HG03558 (cell line): ENCODE results near the gene MAP2K7.
"Not testable (repeated sequence)": the region's sequence is repeated elsewhere in the genome, so short reads cannot be mapped to it uniquely, and the experiment has no call there.

ENCODE experiments used
- ATAC-seq: cut with Tn5 transposase; IDR thresholded peaks from one replicate; pipeline ENCODE4 v1.9.1; 2021; ENCODE audit warnings: moderate number of reproducible peaks; ENCODE audit not compliant: unreplicated experiment; ENCODE audit errors: extremely low read depth

Gene MAP2K7

DNA sequence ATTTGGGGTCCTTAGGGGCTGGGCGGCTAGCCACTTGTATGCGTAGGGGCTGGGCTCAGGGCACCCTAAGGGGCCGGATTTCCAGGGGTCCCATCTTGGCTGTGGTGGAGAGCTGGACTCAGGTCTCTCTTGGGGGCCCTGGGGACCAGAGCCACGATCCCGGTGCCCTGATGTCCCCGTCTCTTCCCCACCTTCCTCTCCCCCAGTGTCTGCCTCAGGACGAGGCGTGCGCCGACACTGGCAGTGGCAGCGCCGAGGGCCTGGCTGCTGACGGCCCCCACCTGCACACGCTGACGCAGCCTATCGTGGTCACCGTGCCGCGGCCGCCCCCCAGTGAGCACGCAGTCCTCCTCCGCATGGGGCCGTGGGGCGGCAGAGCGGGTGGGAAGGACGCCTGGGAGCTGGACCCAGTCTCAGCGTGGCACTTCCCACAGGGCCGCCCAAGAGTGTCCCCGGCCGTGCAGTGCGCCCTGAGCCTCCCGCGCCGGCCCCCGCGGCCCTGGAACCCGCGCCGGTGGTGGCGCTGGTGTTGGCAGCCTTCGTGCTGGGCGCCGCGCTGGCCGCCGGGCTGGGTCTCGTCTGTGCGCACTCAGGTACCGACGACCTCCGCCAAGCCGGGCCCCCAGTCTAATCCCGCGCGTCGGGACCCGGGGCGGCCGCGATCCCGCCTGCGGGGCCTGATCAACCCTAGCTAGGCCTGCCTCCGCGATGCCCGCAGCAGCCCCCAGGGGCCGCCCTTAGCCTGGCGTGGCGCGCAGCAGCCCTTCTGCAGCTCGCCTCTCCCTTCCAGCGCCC is 13.8 kb downstream of the MAP2K7 start:
- no peak for ATAC-seq

DNA sequence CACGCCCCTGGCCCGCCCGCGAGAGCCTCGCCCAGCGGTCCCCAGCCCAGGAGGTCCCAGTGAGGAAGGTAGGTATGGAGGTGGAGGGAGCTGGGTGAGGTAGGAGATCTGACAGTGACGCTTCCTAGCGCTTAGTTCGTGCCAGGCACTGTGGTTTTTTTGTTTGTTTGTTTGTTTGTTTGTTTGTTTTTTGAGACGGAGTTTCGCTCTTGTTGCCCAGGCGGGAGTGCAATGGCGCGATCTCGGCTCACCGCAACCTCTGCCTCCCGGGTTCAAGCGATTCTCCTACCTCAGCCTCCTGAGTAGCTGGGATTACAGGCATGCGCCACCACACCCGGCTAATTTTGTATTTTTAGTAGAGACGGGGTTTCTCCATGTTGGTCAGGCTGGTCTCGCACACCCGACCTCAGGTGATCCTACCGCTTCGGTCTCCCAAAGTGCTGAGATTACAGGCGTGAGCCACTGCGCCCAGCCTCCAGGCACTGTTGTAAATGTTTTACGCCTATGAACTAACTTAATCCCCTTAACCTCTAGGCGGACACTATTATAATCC is 14.5 kb downstream of the MAP2K7 start:
- not testable (repeated sequence) for ATAC-seq

DNA sequence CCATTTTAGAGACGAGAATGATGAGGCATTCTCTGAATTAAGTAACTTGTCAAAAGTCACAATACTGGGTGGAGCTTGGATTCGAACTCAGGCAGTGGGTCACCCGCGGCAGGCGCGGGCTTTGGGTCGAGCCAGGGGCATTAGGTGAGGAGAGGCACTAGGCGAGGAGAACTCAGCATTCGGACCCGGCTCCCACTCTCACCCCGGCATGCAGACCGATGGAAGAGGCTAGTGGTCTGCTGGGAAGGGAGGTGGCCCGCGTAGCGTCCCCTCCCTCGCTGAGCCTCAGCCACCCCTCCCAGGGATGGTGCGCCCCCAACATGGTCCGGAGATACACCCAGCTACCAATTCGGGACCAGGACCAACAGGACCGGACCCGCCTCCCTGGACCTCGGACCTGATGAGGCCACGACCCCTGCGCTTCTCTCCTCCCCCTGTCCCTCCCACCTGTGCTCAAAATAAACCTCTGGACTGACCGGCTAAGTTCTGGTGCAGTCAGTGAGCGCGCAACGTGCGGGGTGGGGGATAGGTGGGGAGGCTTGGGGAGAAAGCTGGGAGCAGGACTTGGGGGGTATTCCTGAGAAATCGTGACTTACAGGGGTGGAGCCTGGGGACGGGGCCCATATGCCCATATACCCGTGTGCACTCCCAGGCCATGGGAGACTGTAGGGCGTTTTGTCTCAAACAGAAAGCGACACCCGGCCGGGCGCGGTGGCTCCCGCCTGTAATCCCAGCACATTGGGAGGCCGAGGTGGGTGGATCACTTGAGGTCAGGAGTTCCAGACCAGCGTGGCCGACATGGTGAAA is 15.1 kb downstream of the MAP2K7 start:
- no peak for ATAC-seq

DNA sequence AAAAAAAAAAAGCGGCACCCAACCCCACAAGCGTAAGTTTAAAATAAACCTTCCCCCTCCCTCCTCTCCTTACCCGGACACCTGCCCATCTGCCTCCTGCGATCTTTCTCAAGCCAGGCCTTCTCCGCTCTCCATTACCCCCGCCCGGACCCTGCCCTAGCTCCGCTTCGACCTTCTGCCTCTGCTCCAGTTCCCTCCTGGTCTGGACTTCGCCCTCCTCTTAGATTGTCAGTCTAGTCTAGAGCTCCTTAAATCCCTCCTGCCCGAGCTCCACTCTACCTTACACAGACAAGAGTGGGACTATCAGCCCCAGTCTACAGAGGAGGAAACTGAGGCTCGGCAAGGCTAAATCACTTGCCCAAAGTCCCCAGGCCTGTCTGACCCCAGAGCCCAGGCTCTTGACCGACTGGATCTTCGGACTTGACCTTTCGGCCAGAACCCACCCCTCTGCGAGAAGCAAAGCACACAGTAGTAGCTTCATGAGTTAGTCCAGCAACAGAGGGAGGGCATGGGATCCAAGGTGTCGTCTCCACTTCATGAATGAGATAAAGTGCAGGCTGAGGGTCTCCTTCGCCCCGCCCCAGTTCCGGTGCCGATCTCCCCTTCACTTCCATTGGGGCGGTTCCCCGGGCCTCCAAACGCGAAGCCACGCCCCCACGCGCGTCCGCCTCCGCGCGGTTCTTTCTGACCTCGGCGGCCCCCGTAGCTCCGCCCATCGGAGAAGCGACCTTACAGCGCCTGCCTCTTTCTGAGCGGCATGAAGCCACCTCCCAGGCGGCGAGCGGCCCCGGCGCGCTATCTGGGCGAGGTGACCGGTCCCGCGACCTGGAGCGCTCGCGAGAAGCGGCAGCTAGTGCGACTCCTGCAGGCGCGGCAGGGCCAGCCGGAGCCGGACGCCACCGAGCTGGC is 16.2 kb downstream of the MAP2K7 start, which contains the start of gene SNAPC2:
Gene SNAPC2, plus strand, starts transcription at position 729 of the 909 bp plus-strand sequence. Its CDS starts 29 bp downstream, at position 758.
- no peak for ATAC-seq

DNA sequence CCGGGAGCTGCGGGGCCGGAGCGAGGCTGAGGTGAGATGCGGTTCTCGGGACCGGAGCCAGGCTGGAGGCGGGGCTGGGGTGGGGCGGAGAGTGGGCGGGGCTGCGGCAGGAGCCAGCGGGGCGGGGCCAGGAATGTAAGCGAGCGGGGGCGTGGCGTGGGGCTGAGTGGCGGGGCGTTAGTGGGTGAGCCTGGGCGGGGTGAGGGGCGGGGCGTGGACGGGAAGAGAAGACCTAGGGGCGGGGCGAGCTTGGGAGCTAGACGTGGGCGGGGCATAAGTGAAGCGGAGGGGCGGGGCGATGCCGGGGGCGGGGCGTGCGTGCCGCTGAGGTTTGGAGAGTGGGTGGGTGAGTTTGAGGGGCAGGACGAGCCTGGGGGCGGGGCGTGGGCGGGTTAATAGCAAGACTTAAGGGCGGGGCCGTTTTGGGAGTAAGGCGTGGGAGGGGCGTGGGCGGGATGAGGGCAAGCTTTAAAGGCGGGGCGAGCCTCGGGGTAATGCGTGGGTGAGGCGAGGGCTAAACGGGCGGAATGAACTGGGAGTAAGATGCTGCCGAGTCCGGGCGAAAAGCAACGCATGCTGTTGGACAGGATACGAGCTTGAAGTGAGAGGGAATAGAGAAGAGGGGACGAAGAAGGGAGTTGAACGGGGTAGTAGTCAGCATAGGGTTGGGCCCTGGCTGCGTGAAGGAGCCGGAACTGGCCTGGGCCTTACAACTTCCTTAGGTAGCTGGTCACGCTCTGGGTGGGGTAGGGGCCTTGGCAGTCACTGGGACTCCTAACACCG is 17.0 kb downstream of the MAP2K7 start:
- ATAC-seq = no peak

DNA sequence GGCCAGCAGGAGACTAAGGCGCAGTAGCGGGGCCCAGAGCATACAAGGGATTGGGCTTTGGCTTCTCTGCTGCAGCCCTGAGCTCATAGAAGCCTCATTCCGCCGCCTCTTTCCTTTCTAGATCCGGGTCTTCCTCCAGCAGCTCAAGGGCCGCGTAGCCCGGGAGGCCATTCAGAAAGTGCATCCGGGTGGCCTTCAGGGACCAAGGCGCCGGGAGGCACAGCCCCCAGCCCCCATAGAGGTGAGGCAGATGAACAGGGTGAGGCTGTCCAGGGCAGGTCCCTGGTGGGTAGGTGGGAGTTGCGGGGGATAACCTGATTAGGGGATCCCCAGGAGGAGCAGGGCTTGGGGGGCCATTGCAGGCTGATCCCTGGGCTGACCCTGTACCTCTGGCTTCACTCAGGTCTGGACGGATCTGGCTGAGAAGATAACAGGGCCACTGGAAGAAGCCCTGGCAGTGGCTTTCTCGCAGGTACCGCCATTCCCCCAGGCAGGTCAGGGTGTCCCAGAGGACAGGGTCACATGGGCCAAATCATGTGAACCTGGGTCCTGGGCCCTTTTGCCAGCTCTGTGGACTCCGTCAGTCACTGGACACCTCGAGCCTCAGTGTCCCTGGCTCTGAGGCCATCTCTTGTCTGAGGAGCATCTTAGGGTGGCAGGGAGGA is 17.8 kb downstream of the MAP2K7 start:
- ATAC-seq = no peak

DNA sequence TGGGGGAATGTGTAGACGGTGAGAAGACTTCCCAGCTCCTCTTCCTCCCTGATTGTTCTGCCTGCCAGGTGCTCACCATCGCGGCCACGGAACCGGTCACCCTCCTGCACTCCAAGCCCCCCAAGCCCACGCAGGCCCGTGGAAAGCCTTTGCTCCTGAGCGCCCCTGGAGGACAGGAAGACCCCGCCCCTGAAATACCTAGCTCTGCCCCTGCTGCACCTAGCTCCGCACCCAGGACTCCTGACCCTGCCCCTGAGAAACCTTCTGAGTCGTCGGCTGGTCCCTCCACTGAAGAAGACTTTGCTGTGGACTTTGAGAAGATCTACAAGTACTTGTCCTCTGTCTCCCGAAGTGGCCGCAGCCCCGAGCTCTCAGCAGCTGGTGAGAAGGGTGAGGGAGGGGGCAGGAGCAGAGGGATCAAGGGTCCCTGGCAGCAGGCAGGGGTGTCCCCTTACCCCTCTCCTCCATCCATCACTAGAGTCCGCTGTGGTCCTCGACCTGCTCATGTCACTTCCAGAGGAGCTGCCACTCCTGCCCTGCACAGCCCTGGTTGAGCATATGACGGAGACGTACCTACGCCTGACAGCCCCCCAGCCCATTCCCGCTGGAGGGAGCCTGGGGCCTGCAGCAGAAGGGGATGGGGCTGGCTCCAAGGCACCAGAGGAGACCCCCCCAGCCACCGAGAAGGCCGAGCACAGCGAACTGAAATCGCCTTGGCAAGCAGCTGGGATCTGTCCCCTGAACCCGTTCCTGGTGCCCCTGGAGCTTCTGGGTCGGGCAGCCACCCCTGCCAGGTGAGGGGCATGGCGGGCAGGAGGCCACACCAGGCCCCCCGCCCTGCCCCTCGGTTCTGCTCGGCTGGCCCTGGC is 18.5 kb downstream of the MAP2K7 start:
- ATAC-seq = no peak

DNA sequence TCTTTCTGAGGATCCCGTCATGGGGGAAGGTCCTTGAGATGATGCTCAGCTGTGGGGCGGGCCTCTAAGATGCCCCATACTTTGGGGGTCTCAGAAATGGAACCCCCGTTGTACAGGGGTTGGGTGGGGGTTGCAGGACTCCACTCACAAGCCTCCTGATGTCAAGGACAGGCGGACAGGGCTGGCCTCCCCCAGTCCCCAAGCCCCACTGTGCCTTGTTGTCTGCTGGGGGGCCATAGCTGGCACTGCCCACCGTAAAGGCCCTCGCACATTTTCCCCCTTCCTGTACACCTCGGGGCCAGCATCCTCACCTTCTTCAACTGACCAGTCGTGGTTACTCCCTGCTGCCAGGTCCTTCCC is 19.1 kb downstream of the MAP2K7 start:
- ATAC-seq = no peak

DNA sequence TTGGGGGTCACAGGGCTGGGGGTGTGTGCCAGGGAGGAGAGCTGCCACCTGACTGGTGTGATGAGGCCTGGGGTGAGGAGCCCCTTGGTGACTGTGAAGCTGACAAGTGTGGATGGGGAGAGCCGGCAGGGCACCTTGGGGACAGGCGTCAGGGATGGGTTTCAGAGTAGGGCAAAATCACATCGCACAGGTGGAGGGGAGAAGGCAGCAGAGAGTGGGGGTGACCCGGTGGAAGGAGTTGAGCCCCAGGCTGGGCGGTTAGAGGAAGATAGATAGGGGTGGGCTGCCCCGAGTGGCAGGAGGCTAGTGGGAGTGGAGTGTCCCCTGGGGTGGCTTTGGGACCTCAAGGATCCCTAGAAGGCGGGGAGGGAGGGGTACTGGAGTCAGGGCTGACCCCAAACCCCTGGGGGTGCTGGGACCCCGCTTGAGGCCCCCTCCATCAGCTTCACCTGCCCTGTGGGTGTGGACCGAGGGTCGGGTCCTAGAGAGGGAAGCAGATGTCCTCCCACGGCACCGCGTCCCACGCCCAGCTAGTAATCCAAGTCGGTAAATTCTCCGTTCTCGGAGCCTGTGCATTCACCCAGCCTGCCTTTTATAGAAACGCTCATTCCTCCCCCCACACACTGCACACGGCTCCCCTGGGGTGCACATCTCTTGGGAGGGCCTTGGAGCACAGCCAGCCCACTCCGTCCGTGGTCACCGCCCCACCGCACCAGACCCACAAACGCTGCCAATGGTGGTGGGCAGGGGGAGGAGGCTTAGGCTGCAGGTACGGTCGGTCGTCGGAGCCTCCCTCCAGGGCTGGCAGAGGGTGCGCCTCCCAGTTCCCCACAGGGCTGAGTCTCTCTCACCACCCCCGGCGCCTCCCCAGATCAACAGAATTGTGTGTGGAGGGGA is 19.9 kb downstream of the MAP2K7 start:
- no peak for ATAC-seq

DNA sequence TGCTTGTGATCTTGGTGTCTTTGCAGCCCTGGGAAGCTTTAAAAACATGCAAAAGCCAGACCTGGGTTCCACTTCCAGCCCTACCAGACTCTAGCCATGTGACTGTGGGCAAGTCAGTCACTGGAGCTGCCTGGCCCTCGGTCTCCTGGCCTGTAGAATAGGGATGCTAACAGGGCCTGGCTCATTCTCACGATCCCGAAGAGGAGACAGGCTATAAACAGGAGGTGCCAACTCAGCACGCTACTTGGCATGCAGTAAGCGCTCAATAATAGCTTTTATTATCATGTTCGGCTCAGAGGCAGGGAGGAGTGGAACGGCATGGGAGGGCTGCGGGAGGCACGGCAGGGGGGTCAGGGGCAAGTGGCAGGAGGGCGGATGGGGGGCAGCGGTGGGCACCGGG is 20.6 kb downstream of the MAP2K7 start:
- ATAC-seq = no peak

DNA sequence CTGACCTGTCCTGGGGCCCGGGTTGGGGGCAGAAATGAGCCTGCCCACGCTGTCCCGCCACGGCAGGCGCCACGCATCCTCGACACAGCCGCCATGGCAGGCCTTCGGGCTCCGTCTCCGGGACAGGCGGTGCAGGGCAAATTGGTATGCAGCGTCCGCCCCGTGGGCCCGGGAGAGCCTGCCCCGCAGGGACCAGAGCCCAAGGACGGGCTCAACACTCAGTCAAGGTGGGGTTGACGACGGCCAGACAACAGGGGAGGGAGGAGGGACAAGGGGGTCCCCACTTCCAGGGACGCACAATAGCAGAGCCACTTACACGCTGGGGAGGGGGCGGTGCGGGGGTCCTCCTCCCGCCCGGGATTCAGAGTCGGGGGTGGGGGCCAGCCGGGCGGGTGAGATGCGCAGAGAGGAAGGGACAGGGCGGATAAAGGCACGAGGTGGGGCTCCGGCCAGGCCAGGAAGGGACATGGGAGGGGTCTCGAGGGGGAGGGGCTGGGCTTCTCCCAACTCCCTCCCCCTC is 21.0 kb downstream of the MAP2K7 start:
- ATAC-seq = no peak

DNA sequence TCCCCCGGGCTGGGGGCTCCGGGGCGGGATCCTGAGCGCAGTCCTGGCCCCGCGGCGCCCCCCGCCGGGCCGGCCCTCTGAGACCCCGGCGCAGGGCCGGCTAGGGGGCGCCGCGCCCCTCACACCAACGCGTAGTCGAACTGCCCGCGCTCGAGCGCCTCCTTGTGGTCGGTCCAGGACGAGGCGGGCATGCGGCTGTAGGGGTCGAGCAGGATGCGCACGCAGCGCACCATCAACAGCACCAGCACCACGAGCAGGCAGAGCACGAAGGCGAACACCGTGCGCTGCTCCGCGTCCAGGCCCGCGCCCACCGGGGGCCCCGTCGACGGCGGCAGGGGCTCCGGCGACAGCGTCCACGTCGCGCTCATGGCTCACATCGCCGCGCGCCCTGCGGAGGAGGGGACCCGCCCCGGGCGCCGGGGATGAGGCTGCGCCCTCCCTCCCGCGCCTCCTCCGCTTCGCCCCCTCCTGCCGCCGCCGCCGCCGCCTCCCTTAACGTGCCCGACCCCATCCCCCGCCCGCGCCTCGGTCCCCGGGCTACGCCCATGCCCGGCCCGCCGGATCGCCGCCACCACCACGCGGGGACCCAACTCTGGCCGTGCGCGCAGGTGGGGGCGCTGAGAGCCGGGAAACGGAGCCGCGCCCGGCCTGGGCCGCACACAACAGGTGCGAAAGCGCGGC is 21.6 kb downstream of the MAP2K7 start:
- ATAC-seq = no peak

DNA sequence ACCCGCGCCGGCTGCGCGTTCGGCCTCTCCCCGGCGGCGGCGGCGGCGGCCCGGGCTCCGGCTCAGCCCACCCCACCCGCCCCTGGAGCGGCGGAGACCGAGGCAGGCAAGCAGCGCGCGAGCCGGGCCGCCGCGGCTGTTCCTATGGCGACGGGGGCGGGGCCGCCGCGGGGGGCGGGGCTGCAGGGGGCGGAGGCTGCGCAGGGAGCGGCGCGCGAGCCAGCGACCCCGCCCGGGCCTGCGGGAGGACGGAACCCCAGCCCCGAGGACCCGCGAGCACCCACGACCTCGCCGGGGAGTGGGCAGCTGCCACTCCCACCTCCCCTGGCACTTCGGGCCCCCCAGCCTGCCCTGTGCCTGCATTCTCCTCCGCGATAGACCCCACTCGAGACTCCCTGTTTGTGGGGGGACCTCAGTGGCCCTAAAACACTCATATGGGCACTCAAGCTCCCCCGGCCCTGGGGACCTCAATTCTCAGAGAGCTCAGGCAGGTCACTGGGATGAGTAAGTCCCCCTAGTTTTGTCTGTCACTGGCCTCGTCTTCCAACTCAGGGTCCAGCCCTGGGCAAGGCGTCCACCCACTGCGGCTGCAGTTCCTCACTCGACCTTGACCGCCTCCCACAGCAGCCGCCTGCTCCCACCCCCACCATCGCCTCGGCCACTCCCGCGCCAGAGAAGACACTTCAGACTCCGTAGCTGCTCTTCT is 22.5 kb downstream of the MAP2K7 start, which contains the start of gene CTXN1:
Gene CTXN1, minus strand, starts transcription at position 115 of the 706 bp plus-strand sequence. CDS start 597 bp downstream, outside the sequence.
- ATAC-seq = no peak

DNA sequence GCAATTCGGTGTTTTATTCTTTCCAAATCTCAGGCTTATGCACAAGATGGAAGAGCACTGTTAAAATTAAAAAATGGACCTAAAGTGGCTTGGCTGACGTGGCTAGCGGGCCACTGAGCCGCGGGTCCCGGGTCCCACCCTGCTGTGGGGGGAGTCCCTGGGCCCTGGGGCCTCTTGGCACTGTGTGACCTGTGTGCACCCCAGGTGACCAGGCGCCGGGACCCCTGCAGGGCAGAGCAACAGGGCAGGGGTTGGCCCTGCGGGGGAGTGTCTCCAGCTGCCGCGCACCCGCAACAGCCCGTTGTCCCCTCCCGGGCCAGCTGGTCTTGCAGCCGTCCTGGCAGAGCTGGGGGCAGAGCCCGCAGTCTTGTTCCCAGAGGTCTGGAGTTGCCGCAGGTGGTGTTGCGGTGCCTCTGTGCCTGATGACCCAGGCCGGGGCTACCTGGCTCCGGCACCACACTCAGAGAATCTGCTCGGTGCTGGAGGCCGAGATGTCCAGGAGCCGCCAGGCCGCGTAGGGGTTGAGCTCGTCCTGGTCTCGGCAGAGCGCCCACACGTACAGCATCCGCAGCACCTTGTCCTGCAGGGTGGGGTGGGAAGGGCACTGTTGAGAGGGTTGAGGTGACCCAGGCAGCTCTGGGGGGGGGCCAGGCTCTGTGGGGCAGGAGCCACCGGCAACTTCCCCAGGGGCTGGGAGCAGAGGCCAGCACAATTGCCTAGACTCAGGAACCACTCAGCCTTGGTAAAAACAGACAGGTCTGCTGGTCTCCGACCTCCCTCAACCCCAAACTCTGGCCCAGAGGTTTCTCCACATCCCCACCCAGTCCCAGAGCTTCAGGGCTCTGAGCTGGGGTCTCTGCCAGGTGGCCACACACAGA is 23.3 kb downstream of the MAP2K7 start:
- no peak for ATAC-seq
